Measurements from ENCODE around the gene SUSD4. TPM values are rescaled to one million over a fixed set of nuclear protein-coding genes. Genes with fewer than 3 reads are reported as not detected.

The SUSD4 gene
- total and polyA plus RNA-seq, 2 donors (not counting 1 experiment from before 2014, with no cell fraction given) = 0.33 TPM; not detected in 1

DNA sequence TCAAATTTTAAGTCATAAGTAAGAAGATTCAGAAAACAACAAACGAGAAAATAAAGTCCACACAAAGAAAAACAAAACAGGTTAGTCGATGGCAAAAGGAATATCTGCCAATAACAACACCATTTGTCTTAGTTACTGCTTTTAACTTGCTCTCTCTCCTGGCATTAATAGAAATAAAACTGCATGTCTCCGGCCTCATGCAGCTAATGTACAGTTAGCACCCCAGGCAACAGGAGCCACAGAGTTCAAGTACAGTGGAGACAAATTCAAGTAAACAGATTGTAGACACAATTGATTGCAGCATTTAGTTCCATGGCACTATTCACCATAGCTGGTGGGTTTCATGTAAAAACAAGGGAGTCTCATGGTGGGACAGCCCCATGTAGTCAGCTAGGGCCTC, 33.5 kb downstream of the SUSD4 start:
- H3K4me3 ChIP-seq (replicated peaks in 1 of 4; ENCODE audit: control extremely low read depth in 1 of 4, insufficient read depth in 1 of 4, low read depth in 3 of 4, low read length in 4 of 4) = no peak overlapping the region
- no peak overlapping the region for H3K27ac ChIP-seq (ENCODE audit: insufficient read depth, low read length)
- no peaks in the 10 kb centered on the region for H3K79me2 ChIP-seq (ENCODE audit: control insufficient read depth, insufficient read depth, low read length)
- no peak for DNase-seq (ENCODE audit: low read depth in 2 of 2)
- no peaks in the 10 kb centered on the region for H3K9me3 ChIP-seq (ENCODE audit: control insufficient read depth, insufficient read depth, low read depth, low read length)
- H3K9ac ChIP-seq (ENCODE audit: insufficient read depth, low read length) = no peak overlapping the region
- no peak for TF ChIP-seq CTCF (conservative IDR thresholded peaks at IDR 0.05 in 1 of 2, IDR thresholded peaks at IDR 0.05 in 1 of 2; ENCODE audit: low read depth in 1 of 2, low read length in 2 of 2)
- no peak for TF ChIP-seq EZH2 (IDR thresholded peaks at IDR 0.05; ENCODE audit: low read length, missing control alignments)
- peaks cover 6% of the 10 kb centered on the region for H3K4me1 ChIP-seq (ENCODE audit: control insufficient read depth, extremely low read depth, insufficient read depth, low read length)
- no peaks in the 10 kb centered on the region for H3K27me3 ChIP-seq (ENCODE audit: control insufficient read depth, insufficient read depth, low read length)
- no peak overlapping the region for H3K4me2 ChIP-seq (ENCODE audit: extremely low read depth, insufficient read depth, low read length)
- H4K20me1 ChIP-seq (ENCODE audit: control insufficient read depth, extremely low read depth, insufficient read depth, low read length) = no peaks in the 10 kb centered on the region
- H2AFZ ChIP-seq (ENCODE audit: low read length) = no peak overlapping the region
- no peaks in the 10 kb centered on the region for H3K36me3 ChIP-seq (ENCODE audit: control insufficient read depth, insufficient read depth, low read length)

GRCh38 chr1:223329664-223330415, 34.1 kb downstream of the SUSD4 start:
- no peaks in the 10 kb centered on the region for H4K20me1 ChIP-seq (ENCODE audit: control insufficient read depth, extremely low read depth, insufficient read depth, low read length)
- H3K4me1 ChIP-seq (ENCODE audit: control insufficient read depth, extremely low read depth, insufficient read depth, low read length) = peaks cover 6% of the 10 kb centered on the region
- H2AFZ ChIP-seq (ENCODE audit: low read length) = no peak overlapping the region
- TF ChIP-seq EZH2 (IDR thresholded peaks at IDR 0.05; ENCODE audit: low read length, missing control alignments) (no peak), CTCF (conservative IDR thresholded peaks at IDR 0.05 in 1 of 2, IDR thresholded peaks at IDR 0.05 in 1 of 2; ENCODE audit: low read depth in 1 of 2, low read length in 2 of 2) (no peak)
- no peaks in the 10 kb centered on the region for H3K27me3 ChIP-seq (ENCODE audit: control insufficient read depth, insufficient read depth, low read length)
- no peaks in the 10 kb centered on the region for H3K36me3 ChIP-seq (ENCODE audit: control insufficient read depth, insufficient read depth, low read length)
- no peaks in the 10 kb centered on the region for H3K9me3 ChIP-seq (ENCODE audit: control insufficient read depth, insufficient read depth, low read depth, low read length)
- H3K27ac ChIP-seq (ENCODE audit: insufficient read depth, low read length) = no peak overlapping the region
- peak in 1 of 2 donors; percentile 19 for DNase-seq (ENCODE audit: low read depth in 2 of 2)
- no peak overlapping the region for H3K4me3 ChIP-seq (replicated peaks in 1 of 4; ENCODE audit: control extremely low read depth in 1 of 4, insufficient read depth in 1 of 4, low read depth in 3 of 4, low read length in 4 of 4)
- H3K9ac ChIP-seq (ENCODE audit: insufficient read depth, low read length) = no peak overlapping the region
- H3K4me2 ChIP-seq (ENCODE audit: extremely low read depth, insufficient read depth, low read length) = no peak overlapping the region
- H3K79me2 ChIP-seq (ENCODE audit: control insufficient read depth, insufficient read depth, low read length) = no peaks in the 10 kb centered on the region

DNA sequence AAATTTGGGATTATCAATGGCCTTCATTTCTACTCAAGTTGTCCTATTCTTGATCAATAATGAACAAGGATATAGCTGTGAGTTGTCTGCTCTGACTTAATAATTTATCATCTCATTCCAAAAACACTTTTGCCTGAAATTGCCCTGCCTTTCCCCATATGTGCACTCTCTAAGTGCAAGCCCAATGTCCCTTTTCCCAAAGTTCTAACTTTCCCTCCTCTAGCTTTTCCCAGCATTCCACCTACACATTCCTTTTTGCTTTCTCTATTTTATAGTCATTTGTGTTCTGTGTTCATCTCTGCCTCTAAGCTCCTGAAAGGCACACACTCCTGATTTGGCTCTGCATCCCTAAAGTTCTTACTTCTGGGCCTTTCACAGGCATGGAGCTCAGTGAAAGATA, 34.7 kb downstream of the SUSD4 start:
- Histone ChIP-seq H3K4me1 (ENCODE audit: control insufficient read depth, extremely low read depth, insufficient read depth, low read length) (peaks cover 6% of the 10 kb centered on the region), H3K27ac (ENCODE audit: insufficient read depth, low read length) (no peak overlapping the region), H3K9me3 (ENCODE audit: control insufficient read depth, insufficient read depth, low read depth, low read length) (no peaks in the 10 kb centered on the region), H3K36me3 (ENCODE audit: control insufficient read depth, insufficient read depth, low read length) (no peaks in the 10 kb centered on the region), H3K4me3 (replicated peaks in 1 of 4; ENCODE audit: control extremely low read depth in 1 of 4, insufficient read depth in 1 of 4, low read depth in 3 of 4, low read length in 4 of 4) (no peak overlapping the region), H3K79me2 (ENCODE audit: control insufficient read depth, insufficient read depth, low read length) (no peaks in the 10 kb centered on the region), H4K20me1 (ENCODE audit: control insufficient read depth, extremely low read depth, insufficient read depth, low read length) (no peaks in the 10 kb centered on the region), H3K4me2 (ENCODE audit: extremely low read depth, insufficient read depth, low read length) (no peak overlapping the region), H3K27me3 (ENCODE audit: control insufficient read depth, insufficient read depth, low read length) (no peaks in the 10 kb centered on the region), H3K9ac (ENCODE audit: insufficient read depth, low read length) (no peak overlapping the region), H2AFZ (ENCODE audit: low read length) (no peak overlapping the region)
- no peak for TF ChIP-seq EZH2 (IDR thresholded peaks at IDR 0.05; ENCODE audit: low read length, missing control alignments)
- no peak for TF ChIP-seq CTCF (conservative IDR thresholded peaks at IDR 0.05 in 1 of 2, IDR thresholded peaks at IDR 0.05 in 1 of 2; ENCODE audit: low read depth in 1 of 2, low read length in 2 of 2)
- no peak for DNase-seq (ENCODE audit: low read depth in 2 of 2)
